HG02870 (cell line): ENCODE measurements around the gene TPCN2.

Source experiments
- ATAC-seq: cut with Tn5 transposase; IDR thresholded peaks from one replicate; pipeline ENCODE4 v1.9.1; 2021; ENCODE audit warnings: mild to moderate bottlenecking, moderate library complexity; ENCODE audit not compliant: unreplicated experiment

The TPCN2 gene

DNA sequence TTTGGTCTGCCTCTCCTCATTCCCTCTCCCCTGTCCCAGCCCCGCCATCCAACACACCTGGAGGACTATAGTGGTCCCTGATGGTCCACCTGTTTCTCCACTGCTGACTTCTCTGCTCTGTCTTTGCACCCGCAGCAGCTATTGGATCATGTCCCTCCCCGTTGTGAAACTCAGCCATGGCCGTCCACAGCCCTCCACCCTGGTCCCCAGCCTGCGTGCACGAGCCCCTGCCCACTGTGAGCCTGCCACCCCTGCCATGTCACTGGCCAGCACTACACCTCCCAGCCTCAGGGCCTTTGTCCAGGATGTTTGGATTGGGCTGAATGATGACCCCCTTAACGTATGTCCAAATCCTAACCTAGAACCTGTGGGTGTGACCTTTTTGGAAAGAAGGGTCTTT is 59.3 kb downstream of the TPCN2 start:
- no peak for ATAC-seq

DNA sequence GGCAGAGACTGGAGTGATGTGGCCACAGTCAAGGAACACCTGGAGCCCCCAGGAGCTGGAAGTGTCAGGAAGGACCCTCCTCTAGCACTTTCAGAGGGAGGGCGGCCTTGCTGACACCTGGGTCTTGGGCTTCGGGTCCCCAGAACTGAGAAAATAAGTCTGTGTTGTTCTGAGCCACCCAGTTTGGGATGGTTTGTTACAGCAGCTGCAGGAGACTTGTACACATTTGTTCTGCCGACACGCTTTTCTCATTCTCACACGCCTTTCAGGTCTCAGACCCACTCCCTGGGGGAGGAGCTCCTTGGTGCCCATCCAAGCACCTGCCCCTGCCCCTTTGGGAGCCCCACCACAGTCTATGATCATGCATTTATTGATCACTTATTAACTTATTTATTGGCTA is 59.8 kb downstream of the TPCN2 start:
- ATAC-seq = no peak

DNA sequence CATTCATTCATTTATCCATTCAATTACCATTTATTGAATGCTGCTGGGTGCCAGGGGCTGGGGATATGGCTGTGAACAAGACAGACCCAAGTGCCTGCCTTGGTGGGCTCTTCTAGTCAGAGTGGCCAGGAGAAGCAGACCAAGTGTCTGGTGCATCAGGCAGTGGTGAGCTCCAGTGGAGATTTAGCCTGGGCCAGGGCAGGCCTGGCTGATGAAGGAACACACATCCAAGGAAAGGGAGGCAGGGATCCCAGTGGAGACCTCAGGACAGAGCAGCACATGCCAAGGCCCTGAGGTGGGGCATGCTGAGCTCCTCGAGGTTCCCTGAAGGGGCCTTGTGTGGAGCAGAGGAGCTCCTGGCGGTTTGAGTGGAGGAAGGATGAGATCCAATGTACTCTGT is 60.4 kb downstream of the TPCN2 start:
- no peak for ATAC-seq

DNA sequence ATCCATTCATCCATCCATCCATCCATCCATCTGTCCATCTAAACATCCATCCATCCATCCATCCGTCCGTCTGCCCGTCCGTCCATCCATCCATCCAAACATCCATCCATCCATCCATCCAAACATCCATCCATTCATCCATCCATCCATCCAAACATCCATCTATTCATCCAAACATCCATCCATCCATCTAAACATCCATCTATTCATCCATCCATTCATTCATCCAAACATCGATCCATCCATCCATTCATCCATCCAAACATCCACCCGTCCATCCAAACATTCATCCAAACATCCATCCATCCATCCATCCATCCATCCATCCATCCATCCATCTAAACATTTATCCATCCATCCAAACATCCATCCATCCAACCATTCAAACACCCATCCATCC is 61.7 kb downstream of the TPCN2 start:
- ATAC-seq = no peak

DNA sequence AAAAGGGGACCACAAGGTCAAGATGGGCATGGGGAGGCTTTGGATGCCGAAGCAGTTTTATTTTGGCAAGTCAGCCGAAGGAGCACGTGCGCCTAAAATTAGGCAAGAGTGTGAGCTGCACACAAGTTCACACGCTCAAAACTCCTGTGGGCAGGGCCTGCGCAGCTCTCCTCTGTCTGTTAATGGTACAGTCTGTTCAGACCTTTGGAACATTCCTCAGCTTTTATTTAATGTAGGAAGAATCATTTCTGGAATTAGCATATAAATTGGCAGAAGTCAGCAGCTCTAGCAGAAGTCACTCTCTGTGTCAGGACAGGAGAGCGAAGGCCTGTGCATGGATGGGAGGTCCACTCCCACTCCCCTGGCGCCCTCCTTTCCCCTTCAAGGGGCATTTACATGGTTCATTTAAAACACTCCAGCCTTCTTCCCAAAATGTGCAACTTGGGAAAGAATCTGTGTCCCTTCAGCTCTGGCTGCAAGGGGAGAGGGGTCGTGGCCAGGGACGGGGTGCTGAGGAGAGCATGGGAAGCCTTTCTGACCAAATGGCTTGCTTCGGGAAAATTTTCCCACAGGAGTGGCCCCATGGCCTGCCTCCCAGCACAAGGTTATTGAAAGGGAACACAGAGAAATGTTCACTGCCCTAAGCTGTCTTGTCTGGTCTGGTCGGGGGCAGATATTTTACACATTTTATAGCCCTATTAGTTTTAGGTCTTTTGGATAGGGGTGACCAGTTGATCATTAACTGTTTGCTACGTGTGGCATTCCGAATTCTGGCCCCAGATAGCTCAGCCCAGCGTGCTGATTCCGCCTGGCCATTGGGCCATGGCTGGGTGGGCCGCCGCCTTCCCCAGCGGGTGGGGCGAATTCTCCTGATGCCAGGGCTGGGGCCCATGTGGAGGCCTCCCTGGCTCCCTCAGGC is 63.2 kb downstream of the TPCN2 start:
- no peak for ATAC-seq

DNA sequence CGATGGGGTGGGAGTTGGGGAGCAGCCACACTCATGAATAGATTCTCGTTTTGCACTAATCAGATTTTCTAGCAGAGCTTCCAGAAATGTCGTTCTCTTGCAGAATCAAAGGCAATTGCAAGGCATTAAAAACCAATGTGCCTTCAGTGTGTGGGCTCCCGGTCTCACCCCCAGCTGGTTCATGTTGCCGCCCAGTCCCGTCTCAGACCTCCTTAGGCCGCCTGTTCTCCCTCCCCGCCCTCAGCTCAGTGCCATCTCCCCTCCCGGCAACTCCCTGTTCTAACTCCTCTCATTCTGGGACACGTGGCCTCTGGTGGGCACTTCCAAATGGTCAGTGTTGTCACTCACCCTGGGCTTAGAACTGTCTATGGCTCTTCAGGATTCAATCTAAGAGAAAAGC is 64.5 kb downstream of the TPCN2 start:
- no peak for ATAC-seq

DNA sequence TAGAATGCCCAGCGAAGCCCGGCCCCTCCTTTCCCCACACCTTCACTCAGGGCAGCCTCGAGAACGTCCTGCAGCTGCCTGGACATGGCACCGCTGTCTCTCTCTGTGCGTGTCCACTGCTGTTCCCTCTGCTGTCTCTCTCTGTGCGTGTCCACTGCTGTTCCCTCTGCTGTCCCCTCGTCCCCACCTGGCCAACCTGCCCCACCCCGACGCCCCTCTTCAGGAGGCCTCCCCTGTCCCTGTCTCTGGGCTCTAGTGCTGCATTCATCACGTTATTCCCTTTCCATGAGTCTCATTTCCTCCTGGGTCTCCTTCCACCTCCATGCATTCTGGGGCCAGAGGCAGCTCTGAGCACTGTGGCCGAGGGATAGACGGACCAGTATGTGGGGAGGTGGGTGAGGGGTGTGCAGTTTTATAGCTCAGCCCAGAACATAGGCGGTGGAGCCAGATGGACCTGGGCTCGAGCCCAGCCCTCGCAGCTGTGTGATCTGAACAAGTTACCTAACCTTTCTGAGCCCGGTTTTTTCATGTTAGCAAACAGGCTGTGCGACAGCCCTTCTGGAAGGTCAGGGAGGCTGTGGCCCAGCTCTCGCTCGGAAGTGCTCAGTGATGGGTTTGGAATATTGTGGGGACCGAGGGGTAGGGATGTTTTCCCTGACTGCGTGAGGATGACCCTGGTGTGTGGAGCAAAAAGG is 65.1 kb downstream of the TPCN2 start:
- no peak for ATAC-seq

DNA sequence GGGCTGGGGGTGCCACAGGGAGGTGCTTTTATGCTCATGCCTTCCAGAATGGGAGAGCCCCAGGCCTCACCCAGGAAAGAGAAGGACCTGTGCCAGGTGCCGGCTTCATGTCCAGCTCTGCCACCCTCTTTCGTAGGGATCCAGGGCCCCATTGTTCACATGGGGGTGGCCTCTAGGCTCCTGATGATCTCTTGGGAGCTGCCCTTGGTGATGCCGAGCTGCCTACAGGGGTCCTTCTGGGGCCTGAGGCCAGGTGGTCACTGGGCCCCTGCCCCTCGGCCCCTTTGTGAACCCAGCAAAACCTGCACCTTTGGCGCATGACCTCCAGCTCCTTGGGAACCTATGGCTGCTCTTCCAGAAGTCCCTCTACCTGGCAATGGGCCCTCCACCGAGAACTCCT is 65.6 kb downstream of the TPCN2 start:
- no peak for ATAC-seq

DNA sequence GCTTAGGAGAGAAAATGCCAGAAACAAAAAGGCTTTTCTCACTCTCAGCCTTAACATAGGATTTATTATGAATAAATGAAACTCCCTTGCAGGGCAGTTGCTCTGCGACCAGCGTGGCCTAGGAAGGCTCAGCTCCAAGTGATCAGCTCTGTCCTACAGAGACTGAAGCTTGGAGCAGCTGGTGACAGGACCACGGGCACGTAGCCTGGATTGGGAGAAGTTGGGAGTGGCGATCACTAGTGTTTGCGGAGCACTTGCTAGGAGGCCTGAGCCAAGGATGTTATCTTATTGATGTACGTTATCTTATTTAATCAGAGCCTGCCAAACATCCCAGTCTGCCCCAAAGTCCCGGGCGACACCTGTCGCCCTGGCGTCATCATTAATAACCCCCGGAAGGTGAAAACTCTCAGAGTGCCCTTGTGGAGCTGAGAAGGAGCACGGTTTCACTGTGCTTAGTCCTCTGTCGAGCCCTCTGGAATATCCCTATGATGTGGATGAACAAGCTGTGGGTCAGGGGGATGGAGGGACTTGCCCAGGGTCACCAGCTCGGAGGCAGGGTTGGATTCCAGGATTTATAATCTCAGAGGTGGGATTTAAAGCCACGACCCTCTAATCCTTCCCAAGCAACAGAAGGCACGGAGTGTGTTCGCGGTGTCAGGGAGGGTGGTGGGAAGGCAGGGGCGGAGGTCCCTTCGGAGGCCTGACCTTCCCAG is 66.2 kb downstream of the TPCN2 start:
- ATAC-seq = no peak

DNA sequence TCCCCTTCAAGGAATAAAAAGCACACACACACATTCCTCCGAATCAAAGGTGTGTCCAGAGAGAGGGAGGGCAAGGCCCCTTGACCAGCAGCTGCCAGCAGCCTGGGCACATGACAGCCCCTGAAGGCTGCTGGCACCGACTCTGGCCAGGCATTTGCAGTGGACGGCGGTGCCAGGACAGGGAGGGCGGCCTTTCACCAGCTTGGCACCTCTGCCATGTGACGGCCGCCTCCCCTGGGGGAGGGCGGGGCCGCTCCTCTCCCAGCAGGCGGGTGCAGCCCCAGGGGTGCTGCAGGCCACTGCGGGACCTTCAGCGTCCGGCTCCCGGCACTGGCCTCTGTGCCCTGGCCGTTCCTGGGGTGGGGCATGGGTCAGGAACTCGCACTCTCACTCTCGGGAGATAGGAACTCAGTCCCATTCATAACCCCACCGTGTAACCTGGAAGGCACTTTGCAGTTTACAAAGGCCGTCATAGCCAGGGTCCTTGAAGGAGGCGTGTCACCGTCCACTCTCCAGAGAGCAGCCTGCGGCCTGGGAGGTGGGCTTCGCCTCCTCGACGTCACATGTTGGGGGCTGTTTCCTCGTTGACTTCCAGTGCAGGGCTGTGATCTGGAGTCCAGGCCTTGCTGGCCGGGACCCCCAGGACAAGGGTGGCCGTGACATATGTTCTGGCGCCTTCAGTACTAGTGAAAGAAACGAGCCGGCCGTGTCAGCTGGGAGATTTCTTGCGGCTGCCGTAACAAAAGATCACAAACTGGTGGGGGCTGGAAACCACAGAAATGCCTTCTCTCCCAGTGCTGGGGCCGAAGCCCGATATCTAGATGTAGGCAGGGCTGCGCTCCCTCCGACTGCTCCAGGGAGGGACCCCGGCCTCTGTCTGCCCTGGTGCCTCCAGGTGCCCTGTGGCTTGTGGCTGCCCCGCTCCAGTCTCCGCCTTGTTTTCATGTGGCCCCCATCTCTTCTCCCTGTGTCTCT is 67.1 kb downstream of the TPCN2 start:
- no peak for ATAC-seq

DNA sequence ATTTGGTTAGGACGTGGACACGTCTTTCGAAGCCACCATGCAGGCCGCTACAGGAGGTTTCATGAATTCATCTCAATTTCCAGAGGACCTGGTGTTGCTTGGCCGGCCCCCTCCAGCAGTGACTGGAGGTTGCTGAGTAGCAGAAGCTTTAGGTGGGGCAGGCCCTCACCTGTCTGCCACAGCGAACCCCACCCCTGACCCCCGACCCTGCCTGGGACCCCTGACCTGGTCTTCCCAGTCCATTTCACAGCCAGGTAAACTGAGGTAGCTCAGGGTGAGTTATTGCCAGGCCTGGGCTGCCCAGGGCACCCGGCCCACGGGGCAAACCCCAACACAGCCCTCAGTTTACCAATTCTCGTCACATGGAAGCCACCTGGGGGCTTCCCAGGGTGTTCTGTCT is 67.9 kb downstream of the TPCN2 start:
- no peak for ATAC-seq

DNA sequence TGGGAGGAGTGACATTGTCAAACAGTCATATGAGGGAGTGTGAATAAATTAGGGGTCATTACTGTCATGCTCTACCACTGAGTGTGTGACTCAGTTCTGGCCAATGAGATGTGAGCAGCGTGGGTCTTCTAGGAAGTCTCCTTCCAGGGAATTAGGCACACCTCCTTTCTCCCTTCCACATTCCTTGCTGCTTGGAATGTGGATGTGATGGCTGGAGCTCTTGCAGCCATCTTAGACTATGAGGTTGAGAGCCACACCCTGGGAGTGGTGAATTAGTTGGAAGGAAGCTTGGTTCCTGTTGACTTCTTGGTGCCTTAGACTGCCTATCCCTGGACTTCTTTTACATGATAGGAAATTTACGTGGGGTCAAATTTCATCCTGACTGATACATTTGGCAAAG is 70.5 kb downstream of the TPCN2 start:
- no peak for ATAC-seq

DNA sequence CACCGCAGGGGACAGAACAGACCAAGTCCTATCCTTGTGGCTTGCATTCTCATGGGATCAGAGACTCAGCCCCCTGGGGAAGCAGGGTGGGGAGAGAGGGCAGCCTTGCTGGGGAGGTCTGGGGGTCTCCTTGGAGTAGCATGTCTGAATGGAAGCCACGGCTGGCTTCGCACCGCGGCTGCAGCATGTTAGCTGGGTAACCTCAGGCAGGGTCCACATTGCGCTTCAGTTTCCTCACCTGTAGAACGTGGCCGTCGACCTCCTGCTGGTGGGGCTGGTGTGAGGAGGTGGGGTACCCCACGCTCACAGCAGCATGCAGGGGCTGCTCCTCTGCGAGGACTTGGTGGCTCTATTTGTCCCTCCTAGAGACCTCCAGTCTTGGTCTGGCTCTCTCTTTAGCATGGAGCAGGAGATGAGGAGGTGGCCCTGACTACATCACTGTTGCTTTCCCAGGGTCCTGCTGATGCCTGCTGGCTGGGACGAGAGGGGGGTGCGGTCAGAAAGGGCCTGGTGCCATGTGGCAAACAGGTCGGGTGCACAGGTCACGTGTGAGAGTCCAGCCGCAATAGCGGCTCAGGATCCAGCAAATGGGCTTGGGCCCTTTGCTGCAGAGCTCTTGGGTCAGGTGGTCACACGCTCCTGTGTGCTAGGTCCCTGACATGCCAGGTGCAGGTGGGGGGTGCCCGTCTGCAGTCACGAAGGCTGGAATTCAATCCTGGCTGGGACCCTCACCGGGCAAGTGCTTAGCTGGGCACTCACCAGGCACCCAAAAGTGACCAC is 71.6 kb downstream of the TPCN2 start:
- no peak for ATAC-seq

DNA sequence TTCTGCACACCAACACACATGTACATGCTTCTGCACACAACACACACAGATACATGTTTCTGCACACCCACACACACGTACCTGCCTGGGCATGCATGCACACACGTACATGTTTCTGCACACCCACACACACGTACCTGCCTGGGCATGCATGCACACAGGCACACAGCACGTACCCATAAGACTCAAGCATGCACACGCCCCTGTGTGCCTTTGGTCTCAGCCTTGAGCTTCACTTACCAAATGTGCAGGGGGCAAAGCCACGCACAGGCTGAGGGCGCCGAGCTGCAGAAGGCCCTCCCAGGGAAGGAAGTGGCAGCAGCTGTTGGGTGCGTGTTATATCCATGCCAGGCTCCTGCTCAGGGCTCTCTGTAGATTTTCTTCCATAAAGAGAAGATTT is 72.3 kb downstream of the TPCN2 start:
- no peak for ATAC-seq

DNA sequence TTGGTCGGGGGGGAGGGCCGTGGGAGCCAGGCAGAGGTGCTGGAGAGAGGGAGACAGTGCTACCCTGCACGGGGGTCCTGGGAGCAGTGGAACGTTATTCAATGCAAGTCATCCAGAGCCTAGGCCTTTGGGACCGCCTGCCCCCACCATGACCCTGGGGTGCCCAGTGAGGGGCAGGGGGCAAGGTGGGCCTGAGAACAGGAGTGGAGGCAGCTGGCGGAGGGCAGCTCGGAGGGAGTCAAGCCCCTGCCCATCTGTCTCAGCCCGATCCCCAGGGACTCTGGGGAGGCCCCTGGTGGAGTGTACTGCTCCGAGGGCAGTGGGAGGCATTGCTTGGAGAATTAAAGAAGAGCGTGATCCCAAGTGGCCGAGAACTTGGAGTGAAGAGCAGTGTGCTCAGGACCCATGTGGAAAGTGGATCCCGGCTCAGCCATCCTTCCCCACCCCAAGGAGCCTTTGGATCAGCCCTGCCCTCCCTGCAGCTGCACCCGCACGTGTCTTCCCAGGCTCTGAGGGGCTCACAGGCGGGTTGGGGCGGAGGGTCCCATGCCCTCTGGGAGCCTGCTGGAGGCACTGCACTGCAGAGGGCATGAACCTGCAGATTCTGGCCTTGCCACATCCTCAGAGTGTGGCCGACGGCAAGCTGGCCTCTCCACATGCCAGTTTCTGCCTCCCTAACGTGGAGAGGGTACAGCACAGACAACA is 73.0 kb downstream of the TPCN2 start:
- no peak for ATAC-seq

DNA sequence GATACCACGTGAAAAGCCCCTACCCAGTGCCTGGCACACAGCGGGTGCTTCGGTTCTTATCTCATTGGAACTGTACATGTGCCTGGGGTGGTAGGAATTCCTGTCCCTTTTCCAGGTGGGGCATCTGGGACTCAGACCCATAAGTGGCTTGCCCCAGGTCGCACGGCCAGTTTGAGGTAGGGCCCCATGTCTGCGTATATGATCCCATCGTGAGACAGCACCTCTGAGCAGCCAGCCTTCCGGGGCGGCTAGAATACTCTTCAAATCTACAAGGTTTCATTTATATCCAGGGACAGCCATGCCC is 73.5 kb downstream of the TPCN2 start:
- no peak for ATAC-seq

DNA sequence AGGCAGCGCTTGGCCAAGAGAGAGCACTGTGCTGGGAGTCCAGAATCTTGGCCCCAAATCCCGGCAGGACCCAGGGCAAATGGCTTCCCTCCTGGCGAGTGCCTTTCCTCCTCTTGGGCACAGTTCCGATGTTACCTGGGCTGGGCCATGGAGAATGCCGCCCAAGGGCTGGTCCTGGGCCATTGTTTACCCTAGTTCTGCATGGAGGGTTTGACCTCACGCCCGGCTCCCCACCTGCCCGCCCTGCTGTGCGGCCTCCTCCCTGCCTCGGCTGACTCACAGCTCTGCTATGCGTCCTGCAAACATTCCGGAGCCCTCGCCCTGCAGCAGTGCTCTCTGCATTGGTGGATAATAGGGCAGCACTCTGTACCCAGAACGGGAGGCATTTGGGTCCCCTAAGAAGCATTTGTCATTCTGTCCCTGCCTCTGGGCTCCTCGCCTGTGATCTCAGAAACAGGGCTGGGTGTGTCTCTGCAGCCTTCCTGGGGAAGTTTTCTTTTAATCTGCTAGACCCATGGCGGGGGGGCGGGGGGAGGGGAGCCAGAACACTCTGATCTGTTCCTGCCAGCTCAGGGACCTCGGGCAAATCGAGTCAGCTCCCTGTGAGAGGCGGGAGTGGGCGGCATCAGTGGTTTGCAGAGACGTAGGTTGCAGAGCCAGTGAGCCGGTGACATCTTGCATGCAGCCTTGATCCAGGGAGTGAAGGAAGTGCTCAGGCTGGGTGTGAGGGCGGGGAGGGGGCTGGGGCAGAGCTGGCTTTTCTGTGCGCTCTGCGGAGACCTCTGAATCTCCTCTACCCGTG is 74.1 kb downstream of the TPCN2 start:
- no peak for ATAC-seq
